IMR-90 (cell line): ENCODE data around the gene RBM28. TPM values are rescaled to one million over a fixed set of nuclear protein-coding genes. Genes with fewer than 3 reads are reported as not detected.

Experiments used
- ATAC-seq: fragments of 200-7000 bp; cut with Tn5 transposase; 2 replicates; pipeline ENCODE4 v1.9.1; 2020; ENCODE audit warnings: low read depth, mild to moderate bottlenecking, moderate library complexity
- BruUV-seq: library from RNA; stranded (reverse); fragments of 400-500 nt; replicated peaks from 2 replicates; lab custom pipeline; 2021; lab: Mats Ljungman, UMichigan
- CTCF ChIA-PET: fragments of 300-600 bp; formaldehyde crosslinking; extraction: SDS; loops from one replicate; lab custom pipeline; 2021; ENCODE audit warnings: antibody characterized with exemption; lab: Yijun Ruan, JAX
- POLR2A ChIA-PET: fragments of 300-600 bp; sonication (Branson Sonifier 250); formaldehyde crosslinking; loops from one replicate; lab custom pipeline; 2022; ENCODE audit warnings: antibody characterized with exemption; ENCODE audit not compliant: unreplicated experiment; lab: Charles Lee
- DNase-seq: peaks from one replicate; pipeline ENCODE4 v3.0.0; 2013
- H2AFZ ChIP-seq: replicated peaks from 2 replicates; pipeline ENCODE3; 2013; ENCODE audit warnings: low read length, mild to moderate bottlenecking; ENCODE audit not compliant: poor library complexity
- H2AK5ac ChIP-seq: 2 replicates; pipeline ENCODE4 v1.6.1; 2013; ENCODE audit warnings: low read depth, low read length, inconsistent platforms
- H2AK9ac ChIP-seq: replicated peaks from 2 replicates; pipeline ENCODE3; 2013; ENCODE audit warnings: mild to moderate bottlenecking, low read depth, low read length, moderate library complexity; ENCODE audit not compliant: poor library complexity
- H2BK120ac ChIP-seq: 2 replicates; pipeline ENCODE4 v1.6.1; 2013; ENCODE audit warnings: low read depth, low read length, inconsistent platforms
- H2BK15ac ChIP-seq: 3 replicates; pipeline ENCODE4 v1.6.1; 2013; ENCODE audit warnings: low read depth, low read length, inconsistent platforms
- H2BK20ac ChIP-seq: 2 replicates; pipeline ENCODE4 v1.6.1; 2013; ENCODE audit warnings: low read depth, mild to moderate bottlenecking, inconsistent platforms, low read length, moderate library complexity
- H2BK5ac ChIP-seq: 2 replicates; pipeline ENCODE4 v1.6.1; 2013; ENCODE audit warnings: mild to moderate bottlenecking, low read depth, low read length, inconsistent platforms; ENCODE audit not compliant: poor library complexity, severe bottlenecking
- H3K14ac ChIP-seq: replicated peaks from 2 replicates; pipeline ENCODE4 v1.6.1; 2013; ENCODE audit warnings: low read depth, low read length, inconsistent platforms
- H3K18ac ChIP-seq: 2 replicates; pipeline ENCODE4 v1.6.1; 2013; ENCODE audit warnings: low read depth, low read length, control low read depth
- H3K23ac ChIP-seq: 2 replicates; pipeline ENCODE4 v1.6.1; 2013; ENCODE audit warnings: low read depth, low read length, inconsistent platforms
- H3K27ac ChIP-seq: 2 replicates; pipeline ENCODE4 v1.5.1; 2013; ENCODE audit warnings: mild to moderate bottlenecking, control low read depth, low read length; ENCODE audit not compliant: insufficient read depth
- H3K27me3 ChIP-seq: 2 replicates; pipeline ENCODE4 v1.6.1; 2013; ENCODE audit warnings: low read length; ENCODE audit not compliant: control insufficient read depth, insufficient read depth
- H3K36me3 ChIP-seq: 2 replicates; pipeline ENCODE4 v1.6.1; 2013; ENCODE audit warnings: low read length, mixed read lengths; ENCODE audit not compliant: control insufficient read depth, insufficient read depth
- H3K4ac ChIP-seq: 2 replicates; pipeline ENCODE4 v1.6.1; 2013; ENCODE audit warnings: low read depth, low read length, inconsistent platforms
- H3K4me1 ChIP-seq: 2 replicates; pipeline ENCODE4 v1.6.1; 2013; ENCODE audit warnings: low read length, mixed read lengths; ENCODE audit not compliant: control insufficient read depth, insufficient read depth
- H3K4me2 ChIP-seq: 2 replicates; pipeline ENCODE4 v1.6.1; 2013; ENCODE audit warnings: low read depth, mild to moderate bottlenecking, control low read depth, low read length, moderate library complexity
- H3K4me3 ChIP-seq: 2 replicates; pipeline ENCODE4 v1.5.1; 2013; ENCODE audit warnings: low read depth, mild to moderate bottlenecking, control low read depth, low read length, moderate library complexity; ENCODE audit not compliant: insufficient read depth
- H3K56ac ChIP-seq: 2 replicates; pipeline ENCODE4 v1.6.1; 2013; ENCODE audit warnings: low read length, inconsistent platforms; ENCODE audit not compliant: insufficient read depth; ENCODE audit errors: extremely low read depth
- H3K79me1 ChIP-seq, 2 experiments: 2 replicates each; pipeline ENCODE4 v1.6.1; 2013; ENCODE audit warnings: low read length in 2 of 2, inconsistent platforms in 1 of 2, low read depth in 1 of 2
- H3K9ac ChIP-seq: 2 replicates; pipeline ENCODE4 v1.6.1; 2013; ENCODE audit warnings: low read depth, low read length, control low read depth
- H3K9me1 ChIP-seq: 2 replicates; pipeline ENCODE4 v1.6.1; 2013; ENCODE audit warnings: low read length, inconsistent platforms; ENCODE audit not compliant: insufficient read depth
- H3K9me3 ChIP-seq: 2 replicates; pipeline ENCODE4 v1.6.1; 2013; ENCODE audit warnings: low read length; ENCODE audit not compliant: control insufficient read depth, insufficient read depth
- H4K20me1 ChIP-seq: 2 replicates; pipeline ENCODE4 v1.6.1; 2013; ENCODE audit warnings: low read length, inconsistent platforms; ENCODE audit not compliant: insufficient read depth
- H4K5ac ChIP-seq: 2 replicates; pipeline ENCODE4 v1.6.1; 2013; ENCODE audit warnings: mild to moderate bottlenecking, low read depth, low read length, control low read depth
- H4K8ac ChIP-seq, 2 experiments: 2 replicates each; pipeline ENCODE4 v1.6.1; 2013; ENCODE audit warnings: low read depth in 2 of 2, low read length in 2 of 2, control low read depth in 1 of 2, inconsistent platforms in 1 of 2
- H4K91ac ChIP-seq: 2 replicates; pipeline ENCODE4 v1.6.1; 2013; ENCODE audit warnings: low read depth, low read length, inconsistent platforms; ENCODE audit not compliant: insufficient read depth
- BHLHE40 ChIP-seq: fragments of 150-350 bp; IDR thresholded peaks from 2 replicates; pipeline ENCODE4 v1.6.1; 2016; ENCODE audit warnings: mild to moderate bottlenecking, low read depth, low read length
- CEBPB ChIP-seq: IDR thresholded peaks from 2 replicates; pipeline ENCODE4 v1.6.1; 2012; ENCODE audit warnings: low read depth, low read length, improper control_type of control experiment
- CHD1 ChIP-seq: IDR thresholded peaks from 2 replicates; pipeline ENCODE4 v1.6.1; 2012; ENCODE audit warnings: low read depth, low read length, improper control_type of control experiment
- CTCF ChIP-seq: conservative IDR thresholded peaks from 2 replicates; pipeline ENCODE4 v1.5.1; 2012; ENCODE audit warnings: mild to moderate bottlenecking, low read depth, low read length, improper control_type of control experiment
- ELK1 ChIP-seq: fragments of 150-350 bp; IDR thresholded peaks from 2 replicates; pipeline ENCODE4 v1.6.1; 2016; ENCODE audit warnings: low read depth, mild to moderate bottlenecking, low read length, moderate library complexity, borderline replicate concordance
- MAFK ChIP-seq: IDR thresholded peaks from 2 replicates; pipeline ENCODE4 v1.6.1; 2012; ENCODE audit warnings: low read depth, low read length, improper control_type of control experiment
- MAZ ChIP-seq: IDR thresholded peaks from 2 replicates; pipeline ENCODE4 v1.6.1; 2012; ENCODE audit warnings: low read depth, mild to moderate bottlenecking, low read length, improper control_type of control experiment, moderate library complexity, borderline replicate concordance
- MXI1 ChIP-seq: IDR thresholded peaks from 2 replicates; pipeline ENCODE4 v1.6.1; 2012; ENCODE audit warnings: low read depth, mild to moderate bottlenecking, low read length, moderate library complexity, borderline replicate concordance
- NFE2L2 ChIP-seq: fragments of 150-350 bp; IDR thresholded peaks from 2 replicates; pipeline ENCODE4 v1.6.1; 2016; ENCODE audit warnings: low read depth, mild to moderate bottlenecking, low read length
- POLR2A ChIP-seq: IDR thresholded peaks from 2 replicates; pipeline ENCODE4 v1.6.1; 2012; ENCODE audit warnings: mild to moderate bottlenecking, low read depth, low read length
- RAD21 ChIP-seq: IDR thresholded peaks from 2 replicates; pipeline ENCODE4 v1.6.1; 2012; ENCODE audit warnings: low read length, improper control_type of control experiment
- RCOR1 ChIP-seq: IDR thresholded peaks from 2 replicates; pipeline ENCODE4 v1.6.1; 2012; ENCODE audit warnings: mild to moderate bottlenecking, low read length, improper control_type of control experiment; ENCODE audit not compliant: insufficient replicate concordance
- RFX5 ChIP-seq: IDR thresholded peaks from 2 replicates; pipeline ENCODE4 v1.8.0; 2012; ENCODE audit warnings: low read depth, mild to moderate bottlenecking, low read length, moderate library complexity
- USF2 ChIP-seq: fragments of 150-350 bp; IDR thresholded peaks from 2 replicates; pipeline ENCODE4 v1.6.1; 2017; ENCODE audit warnings: mild to moderate bottlenecking, antibody characterized with exemption, low read length, low read depth
- WGBS, 2 experiments: methylation state at CpG; one replicate each; pipeline versions ENCODE4 v1.1.5 to v1.1.7; 2013; ENCODE audit warnings: missing lambda C conversion rate in 2 of 2; ENCODE audit not compliant: insufficient read length in 1 of 2; ENCODE audit errors: extremely low coverage in 2 of 2; 5-methylcytosine and 5-hydroxymethylcytosine counted together
- dilution Hi-C: fragments of 300-500 bp; cut with HindIII; formaldehyde crosslinking; loops from one replicate; pipeline ENCODE4 v1.14.3; 2018; ENCODE audit warnings: low sequenced_read_pairs; ENCODE audit not compliant: unreplicated experiment
- in situ Hi-C: fragments of 300-500 bp; cut with MboI; formaldehyde crosslinking; loops from 3 replicates; pipeline ENCODE4 v1.14.3; 2019; ENCODE audit warnings: low sequenced_read_pairs, inconsistent platforms, mixed read lengths
- intact Hi-C: fragments of 100-400 bp; cut with micrococcal nuclease; formaldehyde crosslinking; loops from 2 replicates; pipeline ENCODE4 v1.10.0; 2022
- polyA plus RNA-seq, 3 experiments: library from polyadenylated mRNA; depleted of rRNA; stranded (reverse); fragments of >200 nt; gene quantifications; 2 replicates each; pipeline ENCODE4 v1.2.3, GENCODE V29; 2012; ENCODE audit warnings: low replicate concordance in 1 of 3
- total RNA-seq: library from RNA; depleted of rRNA; stranded (reverse); fragments of >200 nt; gene quantifications from 2 replicates; pipeline ENCODE4 v1.2.3, GENCODE V29; 2012

The RBM28 gene
- total and polyA plus RNA-seq, 2 of the 4 experiments (the other 2 are of a cell fraction) = 12.4 to 20.4 TPM

- no peak overlapping the region for H3K23ac ChIP-seq
- H3K14ac ChIP-seq = no peak overlapping the region
- ChIA-PET CTCF (interaction anchor here (1.1 to 1.3 kb wide), 3 partner anchors 19 to 185 kb away, joined by 3 to 5 read pairs (median 5); no protein-coding TSS in a partner anchor), POLR2A (no interaction called here)
- H4K20me1 ChIP-seq = no peaks in the 10 kb centered on the region
- H2AFZ ChIP-seq = no peak overlapping the region
- no peak for TF ChIP-seq MAZ
- TF ChIP-seq POLR2A = no peak
- no peak for TF ChIP-seq MAFK
- TF ChIP-seq MXI1 = no peak
- TF ChIP-seq RFX5 = no peak
- no peak for TF ChIP-seq RAD21
- TF ChIP-seq BHLHE40 = no peak
- TF ChIP-seq USF2 = no peak
- no peak for TF ChIP-seq CEBPB
- TF ChIP-seq NFE2L2 = no peak
- no peak for TF ChIP-seq RCOR1
- no peak for TF ChIP-seq CHD1
- no peak for TF ChIP-seq ELK1
- TF ChIP-seq CTCF = no peak
- no peaks in the 10 kb centered on the region; the same call in 1 of the 2 replicates for H3K4me1 ChIP-seq
- H3K4ac ChIP-seq = no peak overlapping the region
- H3K18ac ChIP-seq = no peak overlapping the region
- H3K9me3 ChIP-seq = no peaks in the 10 kb centered on the region
- WGBS, 2 experiments = no CpG with 5 or more reads among the region's 5 CpGs
- dilution Hi-C loops = no loop called here
- H4K8ac ChIP-seq = no peak overlapping the region
- H3K27ac ChIP-seq = no peak overlapping the region
- H3K4me2 ChIP-seq = no peak overlapping the region
- DNase-seq = no peak
- H2BK20ac ChIP-seq = no peak overlapping the region
- H2AK9ac ChIP-seq = no peak overlapping the region
- intact Hi-C loops = loop anchor here (5.0 kb wide), 1 partner anchor 614 kb away; no protein-coding TSS in a partner anchor
- H3K36me3 ChIP-seq = peaks cover 43% of the 10 kb centered on the region
- no peak overlapping the region for H2BK5ac ChIP-seq
- no peak overlapping the region for H4K5ac ChIP-seq
- H3K56ac ChIP-seq = no peak overlapping the region
- H2BK120ac ChIP-seq = no peak overlapping the region
- no peaks in the 10 kb centered on the region for H3K79me1 ChIP-seq
- H3K4me3 ChIP-seq = no peak overlapping the region
- no peaks in the 10 kb centered on the region for H3K27me3 ChIP-seq
- BruUV-seq = no TSS peak
- in situ Hi-C loops = no loop called here
- no peak overlapping the region for H2AK5ac ChIP-seq
- no peak overlapping the region for H2BK15ac ChIP-seq
- no peak for ATAC-seq
- no peaks in the 10 kb centered on the region for H3K9me1 ChIP-seq
- no peak overlapping the region for H4K91ac ChIP-seq
- no peak overlapping the region for H3K9ac ChIP-seq
These were observed 22.7 kb downstream of the RBM28 start for GRCh38 chr7:128321044-128321422.
